ENCODE measurements around the gene LURAP1L.
A peak's percentile ranks its signal among the peaks of the same experiment; 100 is the strongest.

The LURAP1L gene

DNA sequence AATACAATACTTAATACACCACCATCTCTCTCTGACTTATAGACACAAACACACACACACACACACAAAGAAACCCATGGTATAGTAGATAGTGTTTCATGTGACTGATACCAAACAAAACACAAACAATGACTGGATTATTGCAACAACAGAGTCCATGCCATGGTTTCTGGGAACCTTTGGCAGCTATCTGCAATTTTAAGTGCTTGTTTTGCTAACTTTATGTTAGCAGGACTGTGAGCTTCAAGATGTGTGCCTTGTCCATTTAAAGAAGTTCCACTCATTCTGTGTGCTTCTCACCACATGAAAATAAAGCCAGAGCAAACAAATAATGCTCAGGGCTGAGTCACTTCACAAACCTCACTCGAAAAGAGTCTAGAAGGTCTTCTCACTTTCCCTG is 15.1 kb upstream of the LURAP1L start:
- H3K4me1 ChIP-seq (ENCODE audit: control insufficient read depth, insufficient read depth, low read length) = no peaks in the 10 kb centered on the region
- no peak overlapping the region for H3K4me3 ChIP-seq (ENCODE audit: low read length)
- H3K9ac ChIP-seq (ENCODE audit: low read length) = no peak overlapping the region
- H3K27me3 ChIP-seq (ENCODE audit: control insufficient read depth, insufficient read depth, low read length) = no peaks in the 10 kb centered on the region
- H3K36me3 ChIP-seq (ENCODE audit: control insufficient read depth, insufficient read depth, low read length) = no peaks in the 10 kb centered on the region
- H3K9me3 ChIP-seq (ENCODE audit: control insufficient read depth, low read length) = no peaks in the 10 kb centered on the region

DNA sequence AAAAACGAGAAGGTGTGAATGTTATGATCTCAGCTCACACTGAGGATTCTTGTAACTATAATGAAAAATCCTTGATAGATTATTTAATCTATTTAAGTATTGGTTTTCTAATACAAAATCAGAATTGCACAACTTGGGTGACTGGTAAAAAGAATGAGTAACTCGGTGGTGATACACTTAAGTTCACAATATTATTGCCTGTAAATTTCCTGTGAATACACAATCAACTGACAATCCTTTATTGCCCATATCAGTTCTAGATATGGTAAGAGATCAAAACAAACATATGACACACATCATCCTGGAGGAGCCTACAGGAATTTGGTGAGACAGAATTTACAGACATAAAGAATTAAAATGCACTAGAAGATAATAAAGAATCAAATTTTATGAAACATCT is 14.1 kb upstream of the LURAP1L start:
- no peaks in the 10 kb centered on the region for H3K4me1 ChIP-seq (ENCODE audit: control insufficient read depth, insufficient read depth, low read length)
- H3K36me3 ChIP-seq (ENCODE audit: control insufficient read depth, insufficient read depth, low read length) = no peaks in the 10 kb centered on the region
- H3K9ac ChIP-seq (ENCODE audit: low read length) = no peak overlapping the region
- no peaks in the 10 kb centered on the region for H3K27me3 ChIP-seq (ENCODE audit: control insufficient read depth, insufficient read depth, low read length)
- no peaks in the 10 kb centered on the region for H3K9me3 ChIP-seq (ENCODE audit: control insufficient read depth, low read length)
- H3K4me3 ChIP-seq (ENCODE audit: low read length) = no peak overlapping the region

- Histone ChIP-seq H3K9ac (ENCODE audit: low read length) (no peak overlapping the region), H3K27me3 (ENCODE audit: control insufficient read depth, insufficient read depth, low read length) (no peaks in the 10 kb centered on the region), H3K4me3 (ENCODE audit: low read length) (no peak overlapping the region), H3K9me3 (ENCODE audit: control insufficient read depth, low read length) (no peaks in the 10 kb centered on the region), H3K36me3 (ENCODE audit: control insufficient read depth, insufficient read depth, low read length) (no peaks in the 10 kb centered on the region), H3K4me1 (ENCODE audit: control insufficient read depth, insufficient read depth, low read length) (no peaks in the 10 kb centered on the region)
Measured at GRCh38 chr9:12764150-12764549, 10.7 kb upstream of the LURAP1L start.

- Histone ChIP-seq H3K9ac (ENCODE audit: low read length) (no peak overlapping the region), H3K36me3 (ENCODE audit: control insufficient read depth, insufficient read depth, low read length) (no peaks in the 10 kb centered on the region), H3K4me3 (ENCODE audit: low read length) (no peak overlapping the region), H3K27me3 (ENCODE audit: control insufficient read depth, insufficient read depth, low read length) (no peaks in the 10 kb centered on the region), H3K4me1 (ENCODE audit: control insufficient read depth, insufficient read depth, low read length) (no peaks in the 10 kb centered on the region), H3K9me3 (ENCODE audit: control insufficient read depth, low read length) (no peaks in the 10 kb centered on the region)
Measured at GRCh38 chr9:12765088-12765798, 9.6 kb upstream of the LURAP1L start.

DNA sequence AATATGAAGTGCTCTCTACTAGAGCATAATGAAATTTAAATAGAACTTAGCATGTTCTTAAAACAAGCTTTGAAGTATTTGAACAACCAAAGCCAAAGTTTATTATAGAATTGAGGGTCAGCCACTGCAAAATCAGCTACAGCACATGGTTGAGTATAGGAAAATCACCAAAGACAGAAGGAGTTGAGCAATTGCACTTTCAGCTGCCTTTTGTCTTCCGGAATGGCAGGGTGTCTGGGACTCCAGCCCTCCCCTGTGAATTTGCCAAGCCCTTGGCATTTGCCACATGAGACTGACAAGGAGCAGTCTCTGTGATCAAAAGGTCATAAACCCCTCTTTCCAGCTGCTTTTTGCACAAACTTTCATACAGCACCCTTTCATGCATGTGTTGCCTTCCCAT is 8.5 kb upstream of the LURAP1L start:
- Histone ChIP-seq H3K4me1 (ENCODE audit: control insufficient read depth, insufficient read depth, low read length) (no peaks in the 10 kb centered on the region), H3K9me3 (ENCODE audit: control insufficient read depth, low read length) (no peaks in the 10 kb centered on the region), H3K9ac (ENCODE audit: low read length) (no peak overlapping the region)

GRCh38 chr9:12770261-12770660 is 4.6 kb upstream of the LURAP1L start:
- H3K27me3 ChIP-seq (ENCODE audit: control insufficient read depth, insufficient read depth, low read length) = no peaks in the 10 kb centered on the region
- H3K9ac ChIP-seq (ENCODE audit: low read length) = no peak overlapping the region
- no peaks in the 10 kb centered on the region for H3K4me1 ChIP-seq (ENCODE audit: control insufficient read depth, insufficient read depth, low read length)
- H3K36me3 ChIP-seq (ENCODE audit: control insufficient read depth, insufficient read depth, low read length) = no peaks in the 10 kb centered on the region
- no peaks in the 10 kb centered on the region for H3K9me3 ChIP-seq (ENCODE audit: control insufficient read depth, low read length)
- no peak overlapping the region for H3K4me3 ChIP-seq (ENCODE audit: low read length)

More for the DNA sequence above, 8.5 kb upstream of the LURAP1L start:
- Histone ChIP-seq H3K27me3 (ENCODE audit: control insufficient read depth, insufficient read depth, low read length) (no peaks in the 10 kb centered on the region), H3K4me3 (ENCODE audit: low read length) (no peak overlapping the region), H3K36me3 (ENCODE audit: control insufficient read depth, insufficient read depth, low read length) (no peaks in the 10 kb centered on the region)

DNA sequence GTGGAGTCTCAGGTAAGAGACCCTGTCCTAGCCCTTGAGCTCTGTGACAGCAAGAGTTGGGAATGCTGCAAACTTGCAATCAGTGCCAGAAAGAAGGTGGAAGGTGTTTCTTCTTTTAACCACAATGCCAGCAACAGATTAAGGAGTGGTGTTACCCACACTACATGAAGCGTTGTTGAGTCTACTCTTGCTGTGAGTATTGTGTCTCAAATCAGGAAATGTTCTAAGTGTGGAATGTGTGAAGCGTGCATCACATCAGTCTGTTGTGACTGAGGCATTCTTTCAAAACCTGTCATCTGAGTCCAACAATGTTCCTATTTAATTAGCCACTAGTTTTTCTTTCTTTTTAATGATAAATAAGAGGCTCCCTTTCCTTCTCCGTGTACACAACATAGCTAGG is 2.9 kb upstream of the LURAP1L start:
- Histone ChIP-seq H3K27me3 (ENCODE audit: control insufficient read depth, insufficient read depth, low read length) (no peaks in the 10 kb centered on the region), H3K4me1 (ENCODE audit: control insufficient read depth, insufficient read depth, low read length) (no peaks in the 10 kb centered on the region), H3K9me3 (ENCODE audit: control insufficient read depth, low read length) (no peaks in the 10 kb centered on the region), H3K9ac (ENCODE audit: low read length) (no peak overlapping the region), H3K36me3 (ENCODE audit: control insufficient read depth, insufficient read depth, low read length) (no peaks in the 10 kb centered on the region), H3K4me3 (ENCODE audit: low read length) (no peak overlapping the region)

DNA sequence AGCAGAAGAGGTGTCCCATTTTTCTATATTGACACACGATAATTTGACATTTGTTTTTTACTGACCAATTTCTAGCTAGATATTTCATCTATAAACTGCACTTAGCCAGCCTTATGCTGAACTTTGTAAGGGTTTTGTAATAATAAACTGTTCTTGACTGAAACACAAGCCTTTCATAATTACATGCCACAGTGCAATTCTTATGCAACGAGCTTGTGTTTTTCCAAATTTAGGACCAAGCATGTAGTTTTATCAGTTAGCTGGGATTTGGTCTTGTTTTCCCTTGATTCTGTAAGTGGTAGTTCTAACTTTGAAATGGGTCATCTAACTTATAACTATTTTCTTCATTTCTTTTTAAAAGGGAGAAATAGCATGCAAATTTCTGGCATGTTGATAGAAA is 1.3 kb upstream of the LURAP1L start:
- Histone ChIP-seq H3K27me3 (ENCODE audit: control insufficient read depth, insufficient read depth, low read length) (no peaks in the 10 kb centered on the region), H3K9me3 (ENCODE audit: control insufficient read depth, low read length) (no peaks in the 10 kb centered on the region), H3K9ac (ENCODE audit: low read length) (no peak overlapping the region), H3K4me3 (ENCODE audit: low read length) (no peak overlapping the region), H3K36me3 (ENCODE audit: control insufficient read depth, insufficient read depth, low read length) (no peaks in the 10 kb centered on the region), H3K4me1 (ENCODE audit: control insufficient read depth, insufficient read depth, low read length) (peaks cover 4% of the 10 kb centered on the region)

DNA sequence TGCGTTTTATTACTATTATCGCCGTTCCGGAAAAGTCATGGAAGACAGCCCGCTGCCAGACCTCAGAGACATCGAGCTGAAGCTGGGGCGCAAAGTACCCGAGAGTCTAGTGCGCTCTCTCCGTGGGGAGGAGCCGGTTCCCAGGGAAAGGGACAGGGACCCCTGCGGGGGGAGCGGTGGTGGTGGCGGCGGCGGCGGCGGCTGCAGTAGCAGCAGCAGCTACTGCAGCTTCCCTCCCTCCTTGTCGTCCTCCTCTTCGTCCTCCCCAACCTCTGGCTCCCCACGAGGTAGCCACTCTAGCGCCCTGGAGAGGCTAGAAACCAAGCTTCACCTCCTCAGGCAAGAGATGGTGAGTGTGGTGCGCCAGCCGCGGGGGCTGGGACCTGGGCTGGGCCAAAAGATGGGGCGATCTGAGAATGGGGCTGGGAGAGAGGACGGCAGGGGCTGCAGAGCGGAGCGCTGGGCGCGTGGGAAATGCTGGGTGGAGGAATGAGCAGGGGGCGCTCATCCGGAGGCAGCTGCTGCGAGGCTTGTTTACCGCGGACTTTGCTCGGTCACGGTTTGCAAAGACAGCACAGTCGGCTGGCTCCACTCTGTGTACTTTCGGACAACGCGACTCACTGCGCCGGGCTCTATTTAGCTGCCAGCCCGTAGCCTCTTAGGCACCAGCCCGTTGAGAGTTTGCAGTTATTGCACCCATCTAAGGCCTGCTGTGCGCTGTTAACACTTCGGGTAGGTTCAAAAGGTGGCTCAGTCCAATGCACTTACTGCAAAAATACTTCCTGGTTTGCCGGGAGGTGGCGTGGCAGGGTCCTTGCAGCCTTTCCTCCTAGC is 1.1 kb downstream of the LURAP1L start:
- Histone ChIP-seq H3K9ac (ENCODE audit: low read length) (peak overlapping the region; percentile 82), H3K4me3 (ENCODE audit: low read length) (peak overlapping the region; percentile 83), H3K4me1 (ENCODE audit: control insufficient read depth, insufficient read depth, low read length) (peaks cover 4% of the 10 kb centered on the region), H3K27me3 (ENCODE audit: control insufficient read depth, insufficient read depth, low read length) (no peaks in the 10 kb centered on the region), H3K36me3 (ENCODE audit: control insufficient read depth, insufficient read depth, low read length) (no peaks in the 10 kb centered on the region), H3K9me3 (ENCODE audit: control insufficient read depth, low read length) (no peaks in the 10 kb centered on the region)

- Histone ChIP-seq H3K4me3 (ENCODE audit: low read length) (peak overlapping the region; percentile 83), H3K4me1 (ENCODE audit: control insufficient read depth, insufficient read depth, low read length) (peaks cover 4% of the 10 kb centered on the region), H3K9me3 (ENCODE audit: control insufficient read depth, low read length) (no peaks in the 10 kb centered on the region), H3K9ac (ENCODE audit: low read length) (peak overlapping the region; percentile 82), H3K36me3 (ENCODE audit: control insufficient read depth, insufficient read depth, low read length) (no peaks in the 10 kb centered on the region), H3K27me3 (ENCODE audit: control insufficient read depth, insufficient read depth, low read length) (no peaks in the 10 kb centered on the region)
Measured at GRCh38 chr9:12776513-12777055, 1.8 kb downstream of the LURAP1L start.

DNA sequence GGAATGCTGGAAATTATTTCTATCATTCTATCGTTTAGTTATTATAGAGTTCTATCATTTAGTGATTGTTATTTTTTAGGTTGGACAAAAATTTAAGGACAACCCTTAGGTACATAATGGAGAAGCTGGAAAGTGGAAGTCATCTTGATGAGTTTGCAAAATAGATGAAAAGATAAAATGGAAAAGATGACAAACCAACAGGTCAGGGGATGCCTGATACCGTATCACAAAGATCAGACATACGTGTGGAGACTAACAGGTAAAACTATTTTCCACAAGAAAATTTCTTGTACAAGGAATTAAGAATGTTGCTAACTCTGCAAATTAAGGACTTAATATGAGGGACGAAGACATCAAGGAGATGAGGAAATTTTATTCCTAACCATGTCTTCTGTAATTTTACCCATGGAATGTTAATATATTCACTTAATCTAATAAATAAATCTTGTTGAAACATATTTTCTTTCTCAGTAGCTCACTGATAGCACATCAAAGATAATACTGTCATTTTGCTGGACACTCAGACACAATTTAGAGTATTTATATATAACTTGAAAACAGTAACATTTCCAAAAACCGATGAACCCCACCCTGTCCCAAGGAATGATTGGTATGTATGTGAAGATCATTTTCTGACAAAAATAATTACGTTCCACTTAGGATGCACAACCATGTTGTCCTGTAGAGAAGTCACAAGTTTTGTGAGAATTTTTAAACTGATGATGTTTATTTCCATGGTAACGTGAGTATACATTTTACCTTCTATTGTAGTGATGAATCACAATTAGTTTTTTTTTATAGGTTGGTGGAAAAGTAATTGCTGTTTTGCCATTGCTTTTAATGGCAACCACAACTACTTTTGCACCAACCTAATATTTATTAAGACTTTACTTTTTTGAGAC is 2.6 kb downstream of the LURAP1L start:
- H3K9ac ChIP-seq (ENCODE audit: low read length) = peak overlapping the region; percentile 82
- peak overlapping the region; percentile 83 for H3K4me3 ChIP-seq (ENCODE audit: low read length)
- no peaks in the 10 kb centered on the region for H3K36me3 ChIP-seq (ENCODE audit: control insufficient read depth, insufficient read depth, low read length)
- no peaks in the 10 kb centered on the region for H3K9me3 ChIP-seq (ENCODE audit: control insufficient read depth, low read length)
- no peaks in the 10 kb centered on the region for H3K27me3 ChIP-seq (ENCODE audit: control insufficient read depth, insufficient read depth, low read length)
- peaks cover 4% of the 10 kb centered on the region for H3K4me1 ChIP-seq (ENCODE audit: control insufficient read depth, insufficient read depth, low read length)

All from mucosa of stomach (tissue), 1 donor.